Measurements from ENCODE around the gene KRT40.

DNA sequence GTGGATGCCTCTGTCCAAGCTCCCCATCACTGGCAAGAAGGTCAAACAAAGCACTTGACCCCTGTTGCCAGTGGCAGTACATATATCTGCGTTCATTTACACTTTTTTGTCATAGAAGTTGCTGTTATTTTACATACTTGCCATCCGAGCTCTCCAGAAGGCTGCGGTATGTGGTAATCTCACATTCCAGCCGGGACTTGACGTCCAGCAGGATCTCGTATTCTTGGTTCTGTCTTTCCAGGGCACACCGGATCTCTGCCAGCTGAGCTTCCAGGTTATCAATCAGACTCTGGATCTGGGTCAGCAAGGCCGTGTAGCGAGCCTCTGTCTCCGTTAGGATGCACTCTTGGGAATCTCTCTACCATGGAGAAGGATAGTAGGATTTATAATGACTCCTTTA lies 24.0 kb downstream of the KRT40 start:
- TF ChIP-seq, protein P1, sequence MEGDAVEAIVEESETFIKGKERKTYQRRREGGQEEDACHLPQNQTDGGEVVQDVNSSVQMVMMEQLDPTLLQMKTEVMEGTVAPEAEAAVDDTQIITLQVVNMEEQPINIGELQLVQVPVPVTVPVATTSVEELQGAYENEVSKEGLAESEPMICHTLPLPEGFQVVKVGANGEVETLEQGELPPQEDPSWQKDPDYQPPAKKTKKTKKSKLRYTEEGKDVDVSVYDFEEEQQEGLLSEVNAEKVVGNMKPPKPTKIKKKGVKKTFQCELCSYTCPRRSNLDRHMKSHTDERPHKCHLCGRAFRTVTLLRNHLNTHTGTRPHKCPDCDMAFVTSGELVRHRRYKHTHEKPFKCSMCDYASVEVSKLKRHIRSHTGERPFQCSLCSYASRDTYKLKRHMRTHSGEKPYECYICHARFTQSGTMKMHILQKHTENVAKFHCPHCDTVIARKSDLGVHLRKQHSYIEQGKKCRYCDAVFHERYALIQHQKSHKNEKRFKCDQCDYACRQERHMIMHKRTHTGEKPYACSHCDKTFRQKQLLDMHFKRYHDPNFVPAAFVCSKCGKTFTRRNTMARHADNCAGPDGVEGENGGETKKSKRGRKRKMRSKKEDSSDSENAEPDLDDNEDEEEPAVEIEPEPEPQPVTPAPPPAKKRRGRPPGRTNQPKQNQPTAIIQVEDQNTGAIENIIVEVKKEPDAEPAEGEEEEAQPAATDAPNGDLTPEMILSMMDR (IDR thresholded peaks at IDR 0.05), result no peak
- TF ChIP-seq POLR2A (IDR thresholded peaks at IDR 0.05), result no peak

All from adrenal gland (tissue), 5 donors.